Pancreas (tissue), 10 donors: ENCODE results near the gene TRRAP. TPM values are rescaled to one million over a fixed set of nuclear protein-coding genes. Genes with fewer than 3 reads are reported as not detected.

Experiments
- ATAC-seq, 4 donors: fragments of 200-7000 bp; cut with Tn5 transposase; one replicate each; pipeline versions ENCODE4 v1.8.0 to v1.9.1; 2020; ENCODE audit warnings: mild to moderate bottlenecking in 4 of 4, moderate library complexity in 4 of 4
- DNase-seq, 6 donors: peaks; one replicate each; pipeline ENCODE4 v3.0.0-alpha.2; 2020
- FAIRE-seq: peaks from 2 replicates; lab custom pipeline; 2012; peaks lifted over from hg19 to GRCh38; lab: Jason Lieb, UNC
- H3K27ac ChIP-seq, 4 donors: fragments of 200-600 bp; sonication (generic); 1 replicate in 3 of 4; 2 replicates in 1 of 4; pipeline versions ENCODE4 v1.5.0 to v1.8.0; 2020
- H3K27me3 ChIP-seq, 4 donors: fragments of 200-600 bp; one replicate each; pipeline ENCODE4 v1.8.0; 2021
- H3K36me3 ChIP-seq, 3 donors: fragments of 200-600 bp; sonication (generic) in 1 of 3; one replicate each; pipeline versions ENCODE4 v1.5.0 to v1.8.0; 2020 to 2021
- H3K4me1 ChIP-seq, 3 donors: fragments of 200-600 bp; one replicate each; pipeline ENCODE4 v1.8.0; 2021
- H3K4me3 ChIP-seq, 4 donors: fragments of 200-600 bp; sonication (generic) in 2 of 4; one replicate each; pipeline versions ENCODE4 v1.5.0 to v1.8.0; 2020 to 2021
- H3K9me3 ChIP-seq, 4 donors: fragments of 200-600 bp; one replicate each; pipeline ENCODE4 v1.8.0; 2021
- CTCF ChIP-seq, 4 donors: fragments of 200-600 bp; sonication (generic) in 3 of 4; IDR thresholded peaks; one replicate each; pipeline versions ENCODE4 v1.5.0 to v1.8.0; 2021; ENCODE audit warnings: antibody characterized with exemption in 4 of 4
- WGBS, 2 donors: extraction: QIAGEN DNeasy Blood & Tissue Kit; methylation state at CpG; one replicate each; pipeline ENCODE4 v1.1.7; 2013; 5-methylcytosine and 5-hydroxymethylcytosine counted together
- intact Hi-C, 3 donors: fragments of 100-400 bp; cut with DNase I; formaldehyde crosslinking; loops; one replicate each; pipeline versions ENCODE4 v1.11.1 to v1.14.2; 2022
- polyA plus RNA-seq, 2 donors: library from polyadenylated mRNA; stranded (reverse); fragments of 200-250 nt; gene quantifications; one replicate each; pipeline ENCODE4 v1.2.3, GENCODE V29; 2013
- total RNA-seq, 6 donors: library from RNA; stranded (reverse); fragmentation: NEBNext Ultra II Directional in 4 of 6; extraction: Animal tissue kit (Norgen Biotek cat#: 25700) in 4 of 6; gene quantifications; one replicate each; pipeline versions ENCODE4 v1.2.1 to v1.2.4, GENCODE V29; 2021 to 2023
- donor health status: healthy with polysubstance abuse.
- donor health status: DM: no; HTN: no; CAD: no; lungs with moderate emphysema.
- donor health status: DM: no; HTN: no; CAD: no.
- donor health status: control.
- donor health status: control.
- donor health status: Bipolar disorder and iron deficiency.
- donor health status: DM: yes; HTN: yes; CAD: no.
- donor health status: DM: no; HTN: no; CAD: no.
- donor health status: DM: no; HTN: no; CAD: no.
- donor health status: DM: yes; HTN: yes; CAD: no.

The TRRAP gene
- total and polyA plus RNA-seq, 8 donors: 10.2 to 25.1 (median 15.6) TPM

GRCh38 chr7:98884416-98884815, 6.1 kb downstream of the TRRAP start:
- Histone ChIP-seq H3K4me1 (peaks cover 0 to 8% (median 6%) of the 10 kb centered on the region in 3 donors), H3K4me3 (no peak overlapping the region), H3K27me3 (no peaks in the 10 kb centered on the region), H3K9me3 (no peaks in the 10 kb centered on the region), H3K27ac (no peak overlapping the region), H3K36me3 (peaks cover 0 to 24% (median 0%) of the 10 kb centered on the region in 3 donors)
- intact Hi-C loops: no loop called here
- no peak for TF ChIP-seq CTCF (IDR thresholded peaks at IDR 0.05)
- 88 to 89% methylated on average over 4 of the region's 4 CpGs for WGBS, 2 donors
- FAIRE-seq: no peak
- ATAC-seq: no peak
- DNase-seq: peak in 1 of 6 donors; percentile 12

DNA sequence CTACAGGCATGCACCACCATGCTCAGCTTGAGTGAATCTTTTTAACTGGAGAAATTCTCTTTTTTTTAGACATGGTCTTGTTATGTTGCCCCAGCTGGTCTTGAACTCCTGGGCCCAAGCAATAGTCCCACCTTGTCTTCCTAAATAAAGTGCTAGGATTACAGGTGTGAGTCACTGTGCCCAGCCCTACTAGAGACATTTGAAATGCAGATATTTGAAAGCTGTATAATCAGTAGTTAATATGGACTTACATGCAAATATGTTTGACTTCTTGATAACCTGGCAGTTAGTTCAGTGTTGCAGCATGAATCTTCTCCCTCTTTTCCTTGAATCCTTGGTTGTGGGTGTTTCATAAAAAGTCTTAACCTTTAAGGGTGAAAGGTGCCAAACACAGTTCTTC, 8.7 kb downstream of the TRRAP start:
- H3K27ac ChIP-seq: no peak overlapping the region
- no peaks in the 10 kb centered on the region for H3K9me3 ChIP-seq
- H3K27me3 ChIP-seq: no peaks in the 10 kb centered on the region
- no peak for TF ChIP-seq CTCF (IDR thresholded peaks at IDR 0.05)
- no peaks in the 10 kb centered on the region for H3K4me1 ChIP-seq
- no peak for DNase-seq
- FAIRE-seq: no peak
- H3K4me3 ChIP-seq: no peak overlapping the region
- ATAC-seq: no peak
- intact Hi-C loops: no loop called here
- H3K36me3 ChIP-seq: peaks cover 0 to 38% (median 2%) of the 10 kb centered on the region in 3 donors

DNA sequence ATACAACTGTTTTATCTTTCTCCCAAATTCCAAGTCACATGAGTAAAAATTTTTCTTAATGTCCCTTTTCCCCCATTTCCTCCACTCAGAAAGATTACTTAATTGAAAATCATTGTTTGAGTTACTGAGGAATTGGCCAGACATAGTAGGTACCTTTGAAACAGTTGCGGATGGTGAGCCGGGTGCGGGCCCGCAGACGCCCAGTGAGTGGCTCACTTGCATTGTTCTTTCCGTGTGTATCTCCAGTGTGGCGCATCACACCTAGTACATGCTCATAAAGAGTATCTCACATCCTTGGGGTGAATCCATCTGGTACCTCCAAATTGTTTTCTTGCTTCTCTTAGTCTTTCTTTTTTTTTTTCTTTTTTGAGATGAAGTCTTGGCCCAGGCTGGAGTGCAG, 14.3 kb downstream of the TRRAP start:
- no peak for FAIRE-seq
- no peaks in the 10 kb centered on the region for H3K27me3 ChIP-seq
- ATAC-seq: no peak
- TF ChIP-seq CTCF (IDR thresholded peaks at IDR 0.05): no peak
- DNase-seq: no peak
- H3K36me3 ChIP-seq: peaks cover 0 to 50% (median 20%) of the 10 kb centered on the region in 3 donors
- H3K9me3 ChIP-seq: no peaks in the 10 kb centered on the region
- no peak overlapping the region for H3K4me3 ChIP-seq
- H3K27ac ChIP-seq: no peak overlapping the region
- no peaks in the 10 kb centered on the region for H3K4me1 ChIP-seq
- WGBS, 2 donors: 96 to 98% methylated on average over 7 of the region's 7 CpGs
- intact Hi-C loops: no loop called here

GRCh38 chr7:98899816-98900215, 21.5 kb downstream of the TRRAP start:
- no peak for TF ChIP-seq CTCF (IDR thresholded peaks at IDR 0.05)
- intact Hi-C loops: no loop called here
- DNase-seq (no peak), ATAC-seq (no peak), FAIRE-seq (no peak)
- H3K9me3 ChIP-seq: no peaks in the 10 kb centered on the region
- no peak overlapping the region for H3K27ac ChIP-seq
- no peak overlapping the region for H3K4me3 ChIP-seq
- no peaks in the 10 kb centered on the region for H3K4me1 ChIP-seq
- peaks cover 7 to 57% (median 40%) of the 10 kb centered on the region in 3 donors for H3K36me3 ChIP-seq
- H3K27me3 ChIP-seq: no peaks in the 10 kb centered on the region
- 92 to 93% methylated on average over 7 of the region's 7 CpGs for WGBS, 2 donors

DNA sequence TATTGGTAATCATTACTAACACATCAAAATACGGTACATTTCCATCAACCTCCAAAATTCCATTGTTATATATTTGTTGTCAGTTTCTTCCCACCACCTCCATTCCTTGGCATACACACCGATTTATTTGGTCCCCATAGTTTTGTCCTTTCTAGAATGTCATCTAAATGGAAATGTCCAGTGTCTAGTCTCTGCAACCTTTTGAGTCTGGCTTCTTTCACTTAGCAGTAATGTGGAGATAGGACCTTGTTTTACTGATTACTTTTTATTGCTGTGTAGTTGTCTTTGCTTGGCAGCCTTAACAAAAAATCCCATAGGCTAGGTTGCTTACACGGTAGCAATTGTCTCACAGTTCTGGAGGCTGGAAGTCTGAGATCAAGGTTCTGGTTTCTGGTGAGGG, 22.5 kb downstream of the TRRAP start:
- ATAC-seq (no peak), DNase-seq (no peak), FAIRE-seq (no peak)
- peaks cover 7 to 59% (median 47%) of the 10 kb centered on the region in 3 donors for H3K36me3 ChIP-seq
- no peaks in the 10 kb centered on the region for H3K4me1 ChIP-seq
- intact Hi-C loops: no loop called here
- no peak overlapping the region for H3K27ac ChIP-seq
- H3K9me3 ChIP-seq: no peaks in the 10 kb centered on the region
- 90 to 92% methylated on average over 3 of the region's 3 CpGs for WGBS, 2 donors
- no peak overlapping the region for H3K4me3 ChIP-seq
- no peaks in the 10 kb centered on the region for H3K27me3 ChIP-seq
- no peak for TF ChIP-seq CTCF (IDR thresholded peaks at IDR 0.05)
